ENCODE results near the gene VIPR2.

The VIPR2 gene

GRCh38 chr7:159157714-159158113 lies 13.0 kb upstream of the VIPR2 start:
- no peak for DNase-seq

- no peak for DNase-seq
These were observed 12.0 kb upstream of the VIPR2 start for GRCh38 chr7:159156436-159157245.

- no peak for DNase-seq
These were observed 10.7 kb upstream of the VIPR2 start for GRCh38 chr7:159155410-159155809.

- DNase-seq, result no peak
These were observed 9.6 kb upstream of the VIPR2 start for GRCh38 chr7:159154243-159154642.

- DNase-seq, result no peak
These were observed 8.8 kb upstream of the VIPR2 start for GRCh38 chr7:159153511-159153910.

- DNase-seq, result no peak
These were observed 8.1 kb upstream of the VIPR2 start for GRCh38 chr7:159152816-159153215.

GRCh38 chr7:159151231-159151630 lies 6.6 kb upstream of the VIPR2 start:
- no peak for DNase-seq

- no peak for DNase-seq
These were observed 4.8 kb upstream of the VIPR2 start for GRCh38 chr7:159149488-159149887.

- no peak for DNase-seq
These were observed 4.0 kb upstream of the VIPR2 start for GRCh38 chr7:159148430-159149395.

- no peak for DNase-seq
These were observed 3.0 kb upstream of the VIPR2 start for GRCh38 chr7:159147687-159148086.

GRCh38 chr7:159147246-159147645 lies 2.6 kb upstream of the VIPR2 start:
- DNase-seq, result no peak

- DNase-seq, result no peak
These were observed 1.6 kb upstream of the VIPR2 start for GRCh38 chr7:159146084-159146858.

GRCh38 chr7:159145490-159145855 lies 806 bp upstream of the VIPR2 start:
- DNase-seq, result no peak

GRCh38 chr7:159143780-159144757 lies 598 bp downstream of the VIPR2 start:
- DNase-seq, result peak; percentile 56

- no peak for DNase-seq
These were observed 1.9 kb downstream of the VIPR2 start for GRCh38 chr7:159142730-159143129.

GRCh38 chr7:159142199-159142598 lies 2.5 kb downstream of the VIPR2 start:
- no peak for DNase-seq

- no peak for DNase-seq
These were observed 3.0 kb downstream of the VIPR2 start for GRCh38 chr7:159141660-159142059.

GRCh38 chr7:159141167-159141566 lies 3.5 kb downstream of the VIPR2 start:
- no peak for DNase-seq

- no peak for DNase-seq
These were observed 4.3 kb downstream of the VIPR2 start for GRCh38 chr7:159140170-159140910.

- DNase-seq, result no peak
These were observed 5.0 kb downstream of the VIPR2 start for GRCh38 chr7:159139639-159140038.

GRCh38 chr7:159139202-159139601 lies 5.5 kb downstream of the VIPR2 start:
- no peak for DNase-seq

All from right hindlimb (tissue), 1 donor.